Upper lobe of left lung (tissue), 6 donors: Measurements from ENCODE around the gene SLC41A3. TPM values are rescaled to one million over a fixed set of nuclear protein-coding genes. Genes with fewer than 3 reads are reported as not detected.

Source experiments
- ATAC-seq, 2 donors: fragments of 200-7000 bp; cut with Tn5 transposase; one replicate each; pipeline ENCODE4 v1.9.1; 2022; ENCODE audit warnings: mild to moderate bottlenecking in 2 of 2, moderate library complexity in 2 of 2; ENCODE audit not compliant: low FRiP score in 2 of 2
- DNase-seq, 2 donors: peaks; one replicate each; pipeline ENCODE4 v3.0.0-alpha.2; 2019 to 2020
- H3K27ac ChIP-seq, 4 donors: fragments of 200-600 bp; sonication (generic); one replicate each; pipeline ENCODE4 v1.5.1; 2016 to 2019
- H3K27me3 ChIP-seq, 4 donors: fragments of 200-600 bp; sonication (generic); one replicate each; pipeline ENCODE4 v1.5.1; 2017 to 2019
- H3K36me3 ChIP-seq, 4 donors: fragments of 200-600 bp; sonication (generic); one replicate each; pipeline ENCODE4 v1.5.1; 2016 to 2019
- H3K4me1 ChIP-seq, 4 donors: fragments of 200-600 bp; sonication (generic); one replicate each; pipeline ENCODE4 v1.5.1; 2018 to 2019
- H3K4me3 ChIP-seq, 4 donors: fragments of 200-600 bp; sonication (generic); one replicate each; pipeline ENCODE4 v1.5.1; 2017 to 2019; ENCODE audit warnings: mild to moderate bottlenecking in 2 of 4, moderate library complexity in 1 of 4
- H3K9me3 ChIP-seq, 4 donors: fragments of 200-600 bp; sonication (generic); one replicate each; pipeline ENCODE4 v1.5.1; 2018 to 2019
- EP300 ChIP-seq, 4 donors: sonication (generic); formaldehyde crosslinking; IDR thresholded peaks; one replicate each; pipeline ENCODE4 v1.5.1; 2017; ENCODE audit warnings: antibody characterized with exemption in 4 of 4, control low read depth in 2 of 4
- POLR2A ChIP-seq, 4 donors: fragments of 450-650 bp; IDR thresholded peaks; one replicate each; pipeline ENCODE4 v1.5.1; 2016 to 2017; ENCODE audit warnings: antibody characterized with exemption in 4 of 4, mild to moderate bottlenecking in 2 of 4
- POLR2AphosphoS5 ChIP-seq, 2 donors: sonication (generic); formaldehyde crosslinking; IDR thresholded peaks; one replicate each; pipeline ENCODE4 v1.5.1; 2017; ENCODE audit warnings: antibody characterized with exemption in 2 of 2
- whole genome bisulfite sequencing, 2 donors: methylation state at CpG; one replicate each; pipeline ENCODE4 v1.1.5; 2017 to 2018; 5-methylcytosine and 5-hydroxymethylcytosine counted together
- total RNA-seq, 6 donors: library from RNA; depleted of rRNA in 4 of 6; stranded (reverse); fragments of >200 nt in 4 of 6; gene quantifications; one replicate each; pipeline versions ENCODE4 v1.1.0 to v1.2.1, GENCODE V29; 2016 to 2021
- TF ChIP-seq, protein P1 (sequence below), 6 experiments: fragments of 450-650 bp in 4 of 6; fragments of 200-600 bp in 2 of 6; sonication (generic) in 2 of 6; IDR thresholded peaks; one replicate each; pipeline ENCODE4 v1.5.1; 2016 to 2019; ENCODE audit warnings: antibody characterized with exemption in 6 of 6
- donor health status: DM: no; HTN: no; CAD: no; lungs with moderate emphysema.
- donor health status: DM: no; HTN: yes; CAD: no; lungs with severe emphysema.

The SLC41A3 gene
- total RNA-seq, 6 donors from 2014 or later: 17.1 to 40.1 (median 32.3) TPM

DNA sequence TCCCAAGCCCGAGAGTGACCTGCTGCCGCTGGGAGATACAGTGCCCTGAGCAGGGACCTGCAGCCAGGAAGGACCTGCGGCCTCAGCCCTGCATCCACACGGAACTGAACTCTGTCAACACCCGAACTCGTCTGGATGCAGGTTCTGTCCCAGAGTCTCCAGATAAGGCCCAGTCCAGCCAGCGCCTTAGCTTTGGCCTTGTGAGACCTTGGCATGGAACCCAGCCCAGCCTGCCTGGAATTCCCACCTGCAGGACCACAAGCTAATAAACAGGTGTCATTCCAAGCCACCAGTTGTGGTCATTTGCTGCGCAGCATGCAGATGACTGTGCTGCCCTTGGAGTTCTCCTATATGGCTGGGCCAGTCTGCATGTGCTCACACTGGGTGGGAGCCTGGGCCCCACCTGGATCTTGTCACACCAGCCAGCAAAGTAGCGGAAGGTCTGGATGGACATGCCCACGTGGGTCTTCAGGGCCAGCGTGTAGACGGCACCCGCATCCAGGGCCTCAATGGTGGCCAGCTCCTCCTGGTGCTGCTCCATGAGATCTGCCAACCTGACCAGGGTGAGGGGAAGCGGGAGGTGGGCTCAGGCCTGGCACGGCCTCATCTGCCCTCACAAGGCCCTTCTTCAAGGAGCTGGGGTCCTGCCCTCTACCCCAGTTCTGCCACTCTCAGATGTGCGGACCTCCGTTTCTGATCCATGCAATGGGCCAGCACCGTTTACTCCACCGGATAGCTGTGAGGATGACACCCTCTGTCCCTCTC, 47.2 kb upstream of the SLC41A3 start:
- Histone ChIP-seq H3K27me3 (no peaks in the 10 kb centered on the region), H3K4me1 (peaks cover 0 to 20% (median 10%) of the 10 kb centered on the region in 4 donors), H3K9me3 (no peaks in the 10 kb centered on the region), H3K36me3 (no peaks in the 10 kb centered on the region), H3K4me3 (no peak overlapping the region), H3K27ac (no peak overlapping the region)
- TF ChIP-seq POLR2AphosphoS5 (IDR thresholded peaks at IDR 0.05) (no peak), EP300 (IDR thresholded peaks at IDR 0.05) (no peak), POLR2A (IDR thresholded peaks at IDR 0.05) (no peak)
- TF ChIP-seq, protein P1, sequence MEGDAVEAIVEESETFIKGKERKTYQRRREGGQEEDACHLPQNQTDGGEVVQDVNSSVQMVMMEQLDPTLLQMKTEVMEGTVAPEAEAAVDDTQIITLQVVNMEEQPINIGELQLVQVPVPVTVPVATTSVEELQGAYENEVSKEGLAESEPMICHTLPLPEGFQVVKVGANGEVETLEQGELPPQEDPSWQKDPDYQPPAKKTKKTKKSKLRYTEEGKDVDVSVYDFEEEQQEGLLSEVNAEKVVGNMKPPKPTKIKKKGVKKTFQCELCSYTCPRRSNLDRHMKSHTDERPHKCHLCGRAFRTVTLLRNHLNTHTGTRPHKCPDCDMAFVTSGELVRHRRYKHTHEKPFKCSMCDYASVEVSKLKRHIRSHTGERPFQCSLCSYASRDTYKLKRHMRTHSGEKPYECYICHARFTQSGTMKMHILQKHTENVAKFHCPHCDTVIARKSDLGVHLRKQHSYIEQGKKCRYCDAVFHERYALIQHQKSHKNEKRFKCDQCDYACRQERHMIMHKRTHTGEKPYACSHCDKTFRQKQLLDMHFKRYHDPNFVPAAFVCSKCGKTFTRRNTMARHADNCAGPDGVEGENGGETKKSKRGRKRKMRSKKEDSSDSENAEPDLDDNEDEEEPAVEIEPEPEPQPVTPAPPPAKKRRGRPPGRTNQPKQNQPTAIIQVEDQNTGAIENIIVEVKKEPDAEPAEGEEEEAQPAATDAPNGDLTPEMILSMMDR (IDR thresholded peaks at IDR 0.05): no peak
- DNase-seq (peak; percentile 18 to 56), ATAC-seq (no peak)
- 87 to 89% methylated on average over 14 to 19 of the region's 19 CpGs for WGBS, 2 donors

DNA sequence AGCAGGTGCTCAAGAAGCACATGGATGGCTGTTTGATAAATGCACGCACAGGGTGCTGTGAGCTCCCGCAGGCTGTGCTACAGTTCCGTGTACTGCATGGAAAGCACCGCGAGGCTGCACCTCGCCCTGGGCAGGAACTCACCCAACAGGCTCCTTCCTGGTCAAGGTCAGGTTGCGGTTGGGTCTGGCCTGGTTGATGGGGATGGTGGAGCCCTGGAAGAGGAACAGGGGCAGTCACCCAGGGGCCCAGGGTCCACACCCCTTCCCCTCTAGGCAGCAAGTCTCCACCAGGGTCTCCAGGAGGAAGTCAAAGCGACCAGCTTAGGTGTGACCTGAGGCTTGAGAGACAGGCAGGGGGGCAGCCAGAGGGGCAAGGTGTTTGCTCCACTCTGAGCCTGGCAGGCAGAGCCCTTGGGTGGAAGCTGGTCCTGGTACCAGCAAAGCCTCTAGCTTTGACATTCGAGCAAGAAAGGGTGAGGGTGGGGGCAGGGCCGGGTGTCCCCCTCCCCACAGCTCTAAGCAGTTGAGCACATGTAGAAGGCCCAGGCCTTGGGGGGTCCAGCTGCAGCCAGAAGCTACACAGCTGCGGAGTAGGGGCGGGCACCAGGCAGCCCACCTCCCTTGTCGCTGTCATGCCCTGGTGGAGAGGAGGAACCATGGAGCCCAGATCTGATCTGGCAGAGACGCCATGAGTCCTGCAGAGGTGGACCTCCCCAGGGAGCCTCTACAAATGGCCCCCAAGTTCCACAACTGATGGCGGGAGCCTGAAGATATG, 46.3 kb upstream of the SLC41A3 start:
- DNase-seq: peak; percentile 23 to 45
- Histone ChIP-seq H3K4me3 (no peak overlapping the region), H3K27me3 (no peaks in the 10 kb centered on the region), H3K9me3 (no peaks in the 10 kb centered on the region), H3K36me3 (no peaks in the 10 kb centered on the region), H3K4me1 (peaks cover 0 to 20% (median 10%) of the 10 kb centered on the region in 4 donors), H3K27ac (no peak overlapping the region)
- TF ChIP-seq POLR2A (IDR thresholded peaks at IDR 0.05) (no peak), EP300 (IDR thresholded peaks at IDR 0.05) (no peak), POLR2AphosphoS5 (IDR thresholded peaks at IDR 0.05) (no peak)
- TF ChIP-seq, protein P1 (IDR thresholded peaks at IDR 0.05): no peak
- ATAC-seq: no peak
- WGBS, 2 donors: 39 to 68% methylated on average over 6 to 14 of the region's 15 CpGs

DNA sequence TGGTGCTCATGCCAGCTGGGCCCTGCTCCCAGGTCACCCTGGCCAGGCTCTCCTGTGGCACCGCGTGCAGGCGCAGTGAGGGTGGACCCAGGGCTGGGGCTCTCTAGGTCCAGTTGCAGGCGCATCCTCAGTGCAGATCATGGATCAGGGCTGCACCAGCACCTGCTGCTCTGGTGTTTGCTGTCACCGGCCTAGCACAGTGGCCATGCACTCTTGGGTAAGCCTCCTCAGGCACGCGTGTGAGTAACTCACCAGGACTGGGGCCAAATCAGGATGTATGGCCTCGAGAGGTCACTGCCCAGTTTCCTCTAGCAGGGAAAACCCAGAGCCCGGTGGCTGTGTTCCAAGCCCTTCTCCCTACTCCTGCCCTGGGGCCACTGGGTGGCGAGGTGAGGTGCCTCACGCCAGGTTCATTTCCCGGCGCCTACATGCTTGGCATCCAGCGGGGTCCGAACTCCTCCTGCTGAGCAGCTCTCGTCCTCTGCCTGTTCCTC, 45.5 kb upstream of the SLC41A3 start:
- Histone ChIP-seq H3K27ac (no peak overlapping the region), H3K4me1 (peaks cover 0 to 20% (median 10%) of the 10 kb centered on the region in 4 donors), H3K4me3 (no peak overlapping the region), H3K9me3 (no peaks in the 10 kb centered on the region), H3K27me3 (no peaks in the 10 kb centered on the region), H3K36me3 (no peaks in the 10 kb centered on the region)
- WGBS, 2 donors: 39 to 44% methylated on average over 11 to 16 of the region's 16 CpGs
- TF ChIP-seq EP300 (IDR thresholded peaks at IDR 0.05): no peak
- TF ChIP-seq POLR2A (IDR thresholded peaks at IDR 0.05): no peak
- TF ChIP-seq, protein P1 (IDR thresholded peaks at IDR 0.05): peak in 1 of 6 experiments; percentile 10
- peak in 1 of 2 donors; percentile 26 for ATAC-seq
- peak; percentile 64 to 81 for DNase-seq

DNA sequence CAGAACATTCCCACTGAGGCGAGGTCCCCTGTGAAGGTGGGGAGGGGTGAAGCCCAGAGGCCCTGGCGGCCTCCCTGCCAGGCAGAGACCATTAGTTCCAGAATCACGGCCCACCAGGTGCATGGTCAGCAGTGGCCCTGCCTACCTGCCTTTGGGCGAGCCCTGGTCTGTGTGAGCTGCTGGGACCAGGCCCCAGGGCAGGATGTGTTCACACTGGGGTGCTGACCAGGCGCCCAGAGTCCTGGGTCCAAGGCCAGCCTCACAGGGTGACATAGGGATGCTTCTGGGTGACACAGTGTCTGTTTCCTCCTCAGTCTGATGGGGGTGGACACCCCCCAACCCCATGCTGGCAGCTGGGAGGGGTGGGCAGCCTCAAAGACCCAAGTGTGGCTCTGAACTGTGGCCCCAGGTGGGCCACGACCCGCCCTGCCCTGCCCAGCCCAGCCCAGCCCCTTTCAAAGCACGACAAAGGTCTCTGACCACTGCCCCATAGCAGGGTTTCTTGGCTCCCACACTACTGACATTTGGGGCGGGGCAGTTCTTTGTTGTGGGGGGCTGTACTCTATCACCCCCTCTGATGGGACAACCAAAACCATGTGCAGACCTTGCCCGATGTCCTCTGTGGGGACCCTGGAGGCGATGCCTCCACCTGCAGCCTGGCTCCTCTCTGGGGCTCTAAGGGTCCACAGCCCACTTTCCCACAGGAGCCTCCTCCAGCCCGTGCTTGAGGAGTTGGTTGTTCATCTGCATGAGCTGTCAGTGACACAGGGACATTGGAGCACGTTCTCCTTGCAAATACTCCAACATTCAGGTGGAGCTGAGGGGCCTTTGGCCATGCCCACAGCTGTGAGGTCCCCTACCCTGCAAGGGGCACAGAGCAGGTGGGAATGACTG, 44.8 kb upstream of the SLC41A3 start:
- no peak overlapping the region for H3K4me3 ChIP-seq
- 85 to 100% methylated on average over 1 to 11 of the region's 13 CpGs for WGBS, 2 donors
- no peak overlapping the region for H3K27ac ChIP-seq
- peaks cover 0 to 14% (median 7%) of the 10 kb centered on the region in 4 donors for H3K4me1 ChIP-seq
- H3K36me3 ChIP-seq: no peaks in the 10 kb centered on the region
- H3K27me3 ChIP-seq: no peaks in the 10 kb centered on the region
- H3K9me3 ChIP-seq: no peaks in the 10 kb centered on the region
- DNase-seq (peak; percentile 15 to 61), ATAC-seq (no peak)
- TF ChIP-seq POLR2AphosphoS5 (IDR thresholded peaks at IDR 0.05): no peak
- TF ChIP-seq, protein P1 (IDR thresholded peaks at IDR 0.05): no peak
- no peak for TF ChIP-seq EP300 (IDR thresholded peaks at IDR 0.05)
- no peak for TF ChIP-seq POLR2A (IDR thresholded peaks at IDR 0.05)
